ENCODE measurements around the gene ELAC2.
"Not testable (repeated sequence)": the region's sequence is repeated elsewhere in the genome, so short reads cannot be mapped to it uniquely, and the experiment has no call there.

ELAC2 gene

GRCh38 chr17:12990041-12990808, 27.6 kb downstream of the ELAC2 start:
- no peak for DNase-seq (ENCODE audit: low read depth)

- DNase-seq (ENCODE audit: low read depth) = no peak
Measured at GRCh38 chr17:12987120-12987519, 30.7 kb downstream of the ELAC2 start.

- DNase-seq (ENCODE audit: low read depth) = no peak
Measured at GRCh38 chr17:12985431-12986293, 32.2 kb downstream of the ELAC2 start.

DNA sequence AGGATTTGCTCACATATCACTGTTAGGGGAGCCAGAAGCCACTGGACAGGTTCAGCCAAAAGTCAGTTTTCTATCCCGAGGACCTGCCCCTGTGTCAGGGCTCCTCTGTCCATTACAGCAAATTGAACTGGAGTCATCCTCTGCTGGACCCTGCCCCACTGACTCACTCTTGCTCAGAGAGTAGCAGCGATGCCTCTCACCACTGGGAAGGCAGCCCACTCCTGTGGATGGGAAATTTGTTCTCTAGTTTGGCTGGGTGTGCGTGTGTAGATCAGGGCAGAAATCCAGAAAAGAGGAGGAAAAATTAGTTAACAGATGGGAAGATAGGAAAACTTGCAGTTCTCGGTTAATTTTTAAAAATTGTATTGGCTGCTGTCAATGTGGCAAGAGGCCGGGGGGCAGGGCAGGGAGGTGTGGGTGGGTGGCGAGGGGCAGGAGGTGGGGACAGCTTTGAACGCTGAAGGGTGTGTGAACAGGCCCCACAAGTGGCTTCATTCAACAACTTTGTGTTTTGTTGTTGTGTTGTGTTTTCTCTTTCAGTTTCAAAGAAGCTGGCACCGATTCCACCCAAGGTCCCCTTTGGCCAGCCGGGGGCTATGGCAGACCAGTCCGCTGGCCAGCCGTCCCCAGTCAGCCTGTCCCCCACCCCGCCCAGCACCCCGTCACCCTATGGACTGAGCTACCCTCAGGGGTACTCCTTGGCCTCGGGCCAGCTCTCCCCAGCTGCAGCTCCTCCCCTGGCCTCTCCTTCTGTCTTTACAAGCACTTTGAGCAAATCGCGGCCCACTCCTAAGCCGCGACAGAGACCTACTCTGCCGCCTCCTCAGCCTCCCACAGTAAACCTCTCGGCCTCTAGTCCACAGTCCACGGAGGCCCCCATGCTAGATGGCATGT, 33.6 kb downstream of the ELAC2 start:
- DNase-seq (ENCODE audit: low read depth) = no peak

DNA sequence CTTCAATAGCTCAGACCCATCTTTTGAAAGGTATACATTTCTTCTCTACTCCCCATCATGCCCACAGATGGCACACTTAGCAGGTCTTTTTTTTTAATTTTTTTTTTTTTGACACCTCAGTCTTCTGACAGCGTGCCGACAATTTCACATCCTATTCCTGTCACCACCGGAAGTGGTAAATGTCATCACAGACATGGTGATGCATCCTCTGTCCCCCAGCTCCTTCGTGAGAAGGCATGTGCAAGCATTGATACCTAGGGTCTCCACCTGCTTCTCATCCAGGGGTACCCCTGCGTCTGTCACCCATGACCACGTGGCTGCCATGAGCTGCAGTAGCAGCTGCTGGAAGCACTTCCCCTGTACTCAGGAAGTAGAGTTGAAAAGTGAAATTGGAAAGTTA, 35.6 kb downstream of the ELAC2 start:
- no peak for DNase-seq (ENCODE audit: low read depth)

DNA sequence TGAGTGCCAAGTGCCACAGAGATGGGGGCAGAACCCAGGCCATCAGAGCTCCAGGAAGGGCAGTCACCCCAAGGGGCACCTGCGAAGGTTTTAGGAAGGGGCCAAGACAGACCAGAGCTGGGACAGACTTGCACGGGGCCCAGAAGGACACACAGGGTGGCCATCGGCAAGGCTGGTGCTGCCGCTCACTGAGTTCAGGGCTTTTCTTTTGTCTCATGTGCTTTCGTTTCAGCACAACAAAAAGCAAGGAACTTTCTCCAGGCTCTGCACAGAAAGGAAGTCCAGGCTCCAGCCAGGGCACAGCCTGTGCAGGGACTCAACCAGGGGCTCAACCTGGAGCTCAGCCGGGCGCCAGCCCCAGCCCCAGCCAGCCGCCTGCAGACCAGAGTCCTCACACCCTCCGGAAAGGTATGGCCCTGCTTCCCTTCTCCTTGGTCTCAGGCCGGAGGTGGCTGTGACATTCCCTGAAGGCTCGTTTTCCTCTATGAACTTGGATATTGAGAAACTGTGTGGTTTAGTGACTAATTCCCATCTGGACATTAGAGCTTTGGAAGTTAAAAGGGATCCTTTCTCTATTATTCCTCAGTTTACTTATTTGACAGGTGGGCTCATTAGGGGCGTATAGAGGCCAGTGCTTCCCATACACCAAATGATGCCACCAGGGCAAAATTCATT, 37.9 kb downstream of the ELAC2 start:
- no peak for DNase-seq (ENCODE audit: low read depth)

- no peak for DNase-seq (ENCODE audit: low read depth)
Measured at GRCh38 chr17:12979246-12979645, 38.6 kb downstream of the ELAC2 start.

DNA sequence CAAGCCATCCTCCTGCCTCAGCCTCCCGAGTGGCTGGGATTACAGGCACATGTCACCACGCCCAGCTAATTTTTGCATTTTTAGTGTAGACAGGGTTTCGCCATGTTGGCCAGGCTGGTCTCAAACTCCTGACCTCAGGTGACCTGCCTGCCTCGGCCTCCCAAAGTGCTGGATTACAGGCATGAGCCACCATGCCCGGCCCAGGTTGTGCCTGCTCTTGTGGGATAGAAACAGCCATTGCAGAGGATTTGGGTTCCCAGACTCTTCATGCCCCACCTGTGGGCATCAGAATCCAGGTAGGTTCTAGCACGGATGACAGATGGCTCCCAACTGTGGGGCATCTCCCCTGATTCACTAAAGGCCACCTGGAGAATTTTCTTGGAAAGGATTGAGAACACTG, 39.0 kb downstream of the ELAC2 start:
- DNase-seq (ENCODE audit: low read depth) = not testable (repeated sequence)

DNA sequence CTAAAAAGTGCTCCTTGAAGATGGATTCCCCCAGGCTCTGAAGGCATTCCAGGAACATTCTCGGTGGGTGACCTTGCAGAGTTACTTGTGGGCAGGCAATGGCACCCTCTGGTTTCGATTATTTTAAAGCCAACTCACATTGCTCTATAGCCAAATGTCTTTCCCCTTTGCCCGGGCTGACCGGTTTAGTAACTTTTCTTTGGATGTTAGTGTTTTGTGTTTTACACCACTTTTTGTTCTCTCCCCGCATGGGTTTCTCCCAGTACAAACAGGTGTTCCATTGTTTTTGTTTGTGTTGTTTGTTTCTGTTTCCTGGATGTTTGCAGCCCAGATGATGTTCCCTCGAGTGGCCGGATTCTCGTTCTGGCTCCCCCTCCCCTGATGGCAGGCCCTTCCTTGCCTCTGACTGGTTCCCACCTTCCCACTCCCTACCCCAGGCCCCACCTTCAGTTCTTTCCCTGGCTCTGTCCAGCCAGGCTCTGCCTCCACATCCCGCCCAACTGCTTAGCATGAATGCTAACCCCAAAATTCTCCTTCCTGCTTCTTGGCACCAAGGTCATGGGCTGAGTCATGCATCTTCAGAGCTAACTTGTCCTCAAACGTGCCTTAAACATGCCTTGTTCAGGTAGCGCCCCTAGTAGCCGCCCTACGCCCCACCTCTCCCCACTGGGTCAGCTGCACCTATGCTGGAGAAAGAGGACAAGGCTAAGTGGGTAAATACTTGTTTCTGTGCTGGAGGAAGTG, 40.6 kb downstream of the ELAC2 start:
- no peak for DNase-seq (ENCODE audit: low read depth)

DNA sequence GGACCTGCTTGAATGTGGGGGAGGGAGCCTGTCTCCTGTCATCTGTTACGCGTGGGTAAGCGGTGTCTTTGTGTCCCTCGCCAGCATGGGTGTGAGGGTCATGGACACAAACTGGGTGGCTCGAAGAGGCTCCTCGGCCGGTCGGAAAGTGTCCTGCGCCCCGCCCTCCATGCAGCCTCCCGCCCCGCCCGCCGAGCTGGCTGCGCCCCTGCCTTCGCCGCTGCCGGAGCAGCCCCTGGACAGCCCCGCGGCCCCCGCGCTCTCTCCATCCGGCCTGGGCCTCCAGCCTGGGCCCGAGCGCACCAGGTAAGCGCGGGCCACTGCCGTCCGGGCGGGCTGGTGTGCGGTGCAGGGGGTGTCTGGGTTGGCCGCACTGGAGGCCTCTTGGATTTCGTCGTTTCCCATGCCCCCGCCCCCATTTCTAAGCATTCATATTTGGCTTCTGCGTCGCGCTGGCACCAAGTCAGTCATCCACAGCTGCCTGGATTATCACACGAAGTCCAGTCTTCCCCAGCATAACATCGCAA, 43.8 kb downstream of the ELAC2 start:
- DNase-seq (ENCODE audit: low read depth) = no peak

DNA sequence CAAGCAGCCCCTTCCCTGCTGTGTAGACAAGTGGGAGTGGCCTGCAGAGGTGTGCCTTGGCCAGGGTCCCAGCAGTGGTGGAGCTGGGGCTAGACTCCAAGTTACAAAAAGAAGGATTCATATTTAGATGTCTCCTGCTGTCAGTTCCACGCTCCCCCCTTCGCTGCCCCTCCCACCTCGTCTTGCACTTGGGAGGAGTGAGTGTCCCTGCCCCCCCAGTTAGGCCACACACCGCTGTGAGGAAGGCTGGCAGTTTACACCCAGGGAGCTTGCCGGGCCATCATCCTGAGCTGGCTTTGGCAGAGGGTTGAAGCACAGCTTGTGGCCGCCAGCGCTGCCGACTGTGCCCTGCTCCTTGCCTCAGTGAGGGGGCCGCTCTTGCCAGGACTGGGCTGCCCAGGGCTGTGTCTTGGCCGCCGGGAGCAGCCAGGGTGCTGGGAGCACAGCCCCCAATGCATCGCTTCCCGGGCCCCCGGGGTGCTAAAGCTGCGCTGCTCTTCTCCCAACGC, 44.3 kb downstream of the ELAC2 start:
- no peak for DNase-seq (ENCODE audit: low read depth)

GRCh38 chr17:12967962-12968361, 49.9 kb downstream of the ELAC2 start:
- DNase-seq (ENCODE audit: low read depth) = no peak

DNA sequence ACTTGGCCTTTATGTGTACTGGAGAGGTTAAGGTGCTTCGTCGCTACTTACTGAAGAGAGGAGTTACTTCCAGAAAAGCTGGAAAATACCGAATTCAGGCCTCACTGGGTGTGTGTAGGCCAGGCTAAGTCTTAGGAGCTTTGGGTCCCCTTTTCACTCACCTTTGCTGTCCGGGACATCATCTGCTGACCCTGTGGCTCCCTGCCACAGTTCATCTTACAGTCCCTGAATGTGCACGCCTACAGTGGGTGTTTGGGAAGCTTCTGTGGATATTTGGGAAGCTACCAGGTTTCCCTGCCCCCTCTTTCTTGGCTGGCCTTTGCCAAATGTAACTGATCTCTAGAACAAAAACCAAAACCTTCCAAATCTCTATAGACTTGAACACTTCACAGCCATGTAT, 51.4 kb downstream of the ELAC2 start:
- DNase-seq (ENCODE audit: low read depth) = no peak

GRCh38 chr17:12965988-12966387, 51.8 kb downstream of the ELAC2 start:
- DNase-seq (ENCODE audit: low read depth) = no peak

- no peak for DNase-seq (ENCODE audit: low read depth)
Measured at GRCh38 chr17:12964840-12965239, 53.0 kb downstream of the ELAC2 start.

GRCh38 chr17:12964162-12964561, 53.7 kb downstream of the ELAC2 start:
- DNase-seq (ENCODE audit: low read depth) = no peak

DNA sequence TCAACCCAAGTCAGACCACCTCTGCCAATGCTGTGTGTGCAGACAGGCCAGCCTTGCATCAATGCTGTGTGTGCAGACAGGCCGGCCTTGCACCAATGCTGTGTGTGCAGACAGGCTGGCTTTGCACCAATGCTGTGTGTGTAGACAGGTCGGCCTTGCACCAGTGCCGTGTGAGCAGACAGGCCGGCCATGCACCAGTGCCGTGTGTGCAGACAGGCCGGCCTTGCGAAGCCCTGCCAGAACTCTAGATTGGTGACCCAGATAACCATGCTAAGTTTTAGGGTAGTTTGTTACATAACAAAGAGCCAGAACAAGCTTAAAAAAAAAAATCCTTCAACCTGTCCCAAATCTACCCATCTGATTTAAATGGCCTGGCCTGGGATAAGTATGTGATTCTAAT, 54.3 kb downstream of the ELAC2 start:
- no peak for DNase-seq (ENCODE audit: low read depth)

- no peak for DNase-seq (ENCODE audit: low read depth)
Measured at GRCh38 chr17:12961655-12962054, 56.2 kb downstream of the ELAC2 start.

- DNase-seq (ENCODE audit: low read depth) = no peak
Measured at GRCh38 chr17:12959441-12959840, 58.4 kb downstream of the ELAC2 start.

DNA sequence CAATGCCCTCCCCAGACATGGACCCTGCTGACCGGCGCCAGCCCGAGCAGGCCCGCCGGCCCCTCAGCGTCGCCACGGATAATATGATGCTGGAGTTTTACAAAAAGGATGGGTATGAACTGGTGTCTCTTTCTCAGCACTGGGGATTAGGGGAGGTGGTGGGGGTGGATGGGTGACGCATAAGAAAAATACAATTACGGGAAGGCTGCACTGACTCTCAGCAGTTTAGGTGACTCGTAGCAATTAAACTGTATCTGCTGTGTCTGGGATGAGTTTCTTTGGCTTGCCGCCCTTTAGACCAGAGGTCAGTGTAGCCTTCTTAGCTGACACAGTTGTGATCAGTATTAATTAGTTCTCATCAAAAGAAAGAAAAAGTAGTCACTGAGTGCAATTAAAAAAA, 59.0 kb downstream of the ELAC2 start:
- DNase-seq (ENCODE audit: low read depth) = no peak

- DNase-seq (ENCODE audit: low read depth) = no peak
Measured at GRCh38 chr17:12955521-12955920, 62.3 kb downstream of the ELAC2 start.

All from stimulated activated CD4-positive, alpha-beta T cell treated with anti-CD3 and anti-CD28 coated beads, Interleukin-2, amount 100 ng/mL, for 4 hours (primary cell).